ENCODE results near the gene CBFA2T2.
A peak's percentile ranks its signal among the peaks of the same experiment; 100 is the strongest.
"Not testable (repeated sequence)": the region's sequence is repeated elsewhere in the genome, so short reads cannot be mapped to it uniquely, and the experiment has no call there.

Gene CBFA2T2

GRCh38 chr20:33470457-33470856 is 19.4 kb upstream of the CBFA2T2 start:
- no peak for DNase-seq (ENCODE audit: extremely low read depth in 1 of 2, low read depth in 1 of 2)

- DNase-seq (ENCODE audit: extremely low read depth in 1 of 2, low read depth in 1 of 2): no peak
Observed at GRCh38 chr20:33470866-33471265, 19.0 kb upstream of the CBFA2T2 start.

- DNase-seq (ENCODE audit: extremely low read depth in 1 of 2, low read depth in 1 of 2): no peak
Observed at GRCh38 chr20:33472868-33473435, 16.9 kb upstream of the CBFA2T2 start.

- no peak for DNase-seq (ENCODE audit: extremely low read depth in 1 of 2, low read depth in 1 of 2)
Observed at GRCh38 chr20:33474097-33474873, 15.6 kb upstream of the CBFA2T2 start.

GRCh38 chr20:33474963-33475362 is 14.9 kb upstream of the CBFA2T2 start:
- no peak for DNase-seq (ENCODE audit: extremely low read depth in 1 of 2, low read depth in 1 of 2)

- no peak for DNase-seq (ENCODE audit: extremely low read depth in 1 of 2, low read depth in 1 of 2)
Observed at GRCh38 chr20:33475381-33476152, 14.3 kb upstream of the CBFA2T2 start.

- DNase-seq (ENCODE audit: extremely low read depth in 1 of 2, low read depth in 1 of 2): no peak
Observed at GRCh38 chr20:33477386-33478234, 12.3 kb upstream of the CBFA2T2 start.

GRCh38 chr20:33480048-33480447 is 9.8 kb upstream of the CBFA2T2 start:
- no peak for DNase-seq (ENCODE audit: extremely low read depth in 1 of 2, low read depth in 1 of 2)

- DNase-seq (ENCODE audit: extremely low read depth in 1 of 2, low read depth in 1 of 2): no peak
Observed at GRCh38 chr20:33481431-33481941, 8.4 kb upstream of the CBFA2T2 start.

- DNase-seq (ENCODE audit: extremely low read depth in 1 of 2, low read depth in 1 of 2): no peak
Observed at GRCh38 chr20:33482581-33482980, 7.3 kb upstream of the CBFA2T2 start.

GRCh38 chr20:33483186-33483585 is 6.7 kb upstream of the CBFA2T2 start:
- not testable (repeated sequence) for DNase-seq (ENCODE audit: extremely low read depth in 1 of 2, low read depth in 1 of 2)

- no peak for DNase-seq (ENCODE audit: extremely low read depth in 1 of 2, low read depth in 1 of 2)
Observed at GRCh38 chr20:33488201-33488600, 1.7 kb upstream of the CBFA2T2 start.

- DNase-seq (ENCODE audit: extremely low read depth in 1 of 2, low read depth in 1 of 2): not testable (repeated sequence)
Observed at GRCh38 chr20:33488661-33489494, 1.0 kb upstream of the CBFA2T2 start.

GRCh38 chr20:33489495-33490022 is 337 bp upstream of the CBFA2T2 start:
- DNase-seq (ENCODE audit: extremely low read depth in 1 of 2, low read depth in 1 of 2): peak; percentile 97 to 98

- no peak for DNase-seq (ENCODE audit: extremely low read depth in 1 of 2, low read depth in 1 of 2)
Observed at GRCh38 chr20:33490934-33491656, 1.2 kb downstream of the CBFA2T2 start.

GRCh38 chr20:33493076-33493766 is 3.3 kb downstream of the CBFA2T2 start:
- DNase-seq (ENCODE audit: extremely low read depth in 1 of 2, low read depth in 1 of 2): no peak

- DNase-seq (ENCODE audit: extremely low read depth in 1 of 2, low read depth in 1 of 2): not testable (repeated sequence)
Observed at GRCh38 chr20:33496776-33497175, 6.9 kb downstream of the CBFA2T2 start.

- DNase-seq (ENCODE audit: extremely low read depth in 1 of 2, low read depth in 1 of 2): no peak
Observed at GRCh38 chr20:33499355-33499754, 9.5 kb downstream of the CBFA2T2 start.

All from stimulated activated CD8-positive, alpha-beta memory T cell treated with anti-CD3 and anti-CD28 coated beads, Interleukin-7, amount 100 ng/mL, for 48 hours (primary cell).